Measurements from ENCODE around the gene ZSCAN20. TPM values are rescaled to one million over a fixed set of nuclear protein-coding genes. Genes with fewer than 3 reads are reported as not detected.

The ZSCAN20 gene
- total RNA-seq, 4 donors from 2014 or later, result 2.7 to 7.0 (median 4.2) TPM

DNA sequence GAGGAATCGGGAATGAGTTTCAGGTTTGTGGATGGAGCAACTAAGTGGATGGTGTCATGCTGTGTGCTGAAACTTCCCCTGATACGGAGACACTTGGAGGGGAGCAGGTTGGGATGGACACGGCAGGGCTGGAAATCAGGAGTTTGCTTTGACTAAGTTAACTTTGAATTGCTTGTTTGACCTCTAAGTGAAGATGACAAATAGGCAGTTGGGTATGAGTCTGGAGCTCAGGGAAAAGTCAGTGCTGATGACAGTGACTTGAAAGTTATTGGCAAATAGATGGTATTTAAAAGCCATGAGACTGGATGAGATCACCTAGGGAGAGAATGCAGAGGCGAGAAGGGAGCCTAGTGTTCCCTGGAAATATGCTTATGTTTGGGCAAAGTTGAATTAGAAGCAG lies 12.8 kb upstream of the ZSCAN20 start:
- intact Hi-C loops (cut with DNase I; ENCODE audit: low total_unique reads) (no loop called here), in situ Hi-C loops (cut with MboI; ENCODE audit: low sequenced_read_pairs in 4 of 4) (loop anchor here (10.0 to 25.0 kb wide), 3 partner anchors 97 to 335 kb away; no protein-coding TSS in a partner anchor)
- peaks cover 40 to 53% of the 10 kb centered on the region in 2 donors for H3K4me1 ChIP-seq
- no peaks in the 10 kb centered on the region for H3K27me3 ChIP-seq
- H3K36me3 ChIP-seq, result no peaks in the 10 kb centered on the region
- no peak for TF ChIP-seq POLR2A (IDR thresholded peaks at IDR 0.05)
- TF ChIP-seq, protein P1, sequence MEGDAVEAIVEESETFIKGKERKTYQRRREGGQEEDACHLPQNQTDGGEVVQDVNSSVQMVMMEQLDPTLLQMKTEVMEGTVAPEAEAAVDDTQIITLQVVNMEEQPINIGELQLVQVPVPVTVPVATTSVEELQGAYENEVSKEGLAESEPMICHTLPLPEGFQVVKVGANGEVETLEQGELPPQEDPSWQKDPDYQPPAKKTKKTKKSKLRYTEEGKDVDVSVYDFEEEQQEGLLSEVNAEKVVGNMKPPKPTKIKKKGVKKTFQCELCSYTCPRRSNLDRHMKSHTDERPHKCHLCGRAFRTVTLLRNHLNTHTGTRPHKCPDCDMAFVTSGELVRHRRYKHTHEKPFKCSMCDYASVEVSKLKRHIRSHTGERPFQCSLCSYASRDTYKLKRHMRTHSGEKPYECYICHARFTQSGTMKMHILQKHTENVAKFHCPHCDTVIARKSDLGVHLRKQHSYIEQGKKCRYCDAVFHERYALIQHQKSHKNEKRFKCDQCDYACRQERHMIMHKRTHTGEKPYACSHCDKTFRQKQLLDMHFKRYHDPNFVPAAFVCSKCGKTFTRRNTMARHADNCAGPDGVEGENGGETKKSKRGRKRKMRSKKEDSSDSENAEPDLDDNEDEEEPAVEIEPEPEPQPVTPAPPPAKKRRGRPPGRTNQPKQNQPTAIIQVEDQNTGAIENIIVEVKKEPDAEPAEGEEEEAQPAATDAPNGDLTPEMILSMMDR (IDR thresholded peaks at IDR 0.05 in 4 of 5, conservative IDR thresholded peaks at IDR 0.05 in 1 of 5), result no peak
- H3K4me3 ChIP-seq, result no peak overlapping the region
- ATAC-seq (peak in 1 of 2 donors; percentile 11), DNase-seq (no peak)
- peak overlapping the region; percentile 73 to 92 (median 84) for H3K27ac ChIP-seq
- H3K9me3 ChIP-seq, result no peaks in the 10 kb centered on the region

DNA sequence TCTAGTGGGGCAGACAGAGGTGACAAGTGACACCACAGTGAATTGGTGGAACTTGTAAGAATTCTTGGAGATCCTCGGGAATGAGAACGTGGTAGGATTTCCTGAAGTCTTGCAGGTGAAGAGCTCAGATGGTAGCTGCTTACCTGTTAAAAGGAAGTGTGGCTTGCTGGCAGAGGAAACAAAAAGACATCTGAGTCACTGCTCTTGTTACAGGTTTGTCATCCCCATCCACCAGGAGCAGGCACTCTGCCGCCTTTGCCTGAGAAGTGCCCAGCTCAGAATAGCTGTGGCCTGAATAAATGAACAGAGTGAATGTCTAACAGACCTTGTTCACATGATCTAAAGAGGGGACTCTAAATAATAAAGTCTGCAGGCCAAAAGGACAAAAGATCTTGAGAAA lies 12.3 kb upstream of the ZSCAN20 start:
- H3K27ac ChIP-seq, result peak overlapping the region; percentile 73 to 92 (median 84)
- peak; percentile 37 to 61 for ATAC-seq
- TF ChIP-seq POLR2A (IDR thresholded peaks at IDR 0.05), result peak in 1 of 2 donors; percentile 18
- TF ChIP-seq, protein P1 (IDR thresholded peaks at IDR 0.05 in 4 of 5, conservative IDR thresholded peaks at IDR 0.05 in 1 of 5), result no peak

DNA sequence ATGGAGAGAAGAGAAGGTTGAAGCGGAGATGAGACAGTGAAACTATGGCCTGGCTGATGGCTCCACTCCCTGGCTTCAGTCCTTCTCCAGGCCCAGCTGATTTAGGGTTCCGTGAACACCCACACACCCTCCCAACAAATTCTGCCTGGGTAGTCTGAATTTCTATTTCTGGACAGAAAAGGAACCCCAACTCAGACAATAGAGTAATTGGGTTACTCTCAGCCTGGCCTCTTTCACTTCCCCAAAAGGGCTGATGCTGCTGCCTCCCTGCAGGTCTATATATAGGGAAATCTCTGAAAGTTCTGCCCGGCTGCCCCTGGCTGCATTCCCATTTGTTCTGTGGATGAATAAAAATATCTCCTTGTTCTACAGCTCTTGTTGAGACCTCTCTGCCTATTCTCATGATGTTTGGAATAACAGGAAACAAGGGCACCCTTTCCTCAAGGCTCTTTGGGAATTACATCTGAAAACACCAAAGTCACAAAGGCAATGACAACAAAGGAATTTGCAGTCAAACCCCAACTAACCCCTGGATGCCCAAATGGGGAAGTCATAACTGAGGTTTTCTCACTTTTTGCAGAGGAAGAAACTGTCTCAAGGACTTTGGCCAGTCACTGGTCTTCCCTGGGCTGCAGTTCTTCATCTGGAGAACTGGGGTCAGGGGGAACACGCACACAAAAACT lies 11.4 kb upstream of the ZSCAN20 start:
- Histone ChIP-seq H3K4me1 (peaks cover 34 to 45% of the 10 kb centered on the region in 2 donors), H3K27me3 (no peaks in the 10 kb centered on the region), H3K4me3 (no peak overlapping the region), H3K9me3 (no peaks in the 10 kb centered on the region), H3K36me3 (no peaks in the 10 kb centered on the region), H3K27ac (peak overlapping the region; percentile 73 to 92 (median 84))
- intact Hi-C loops (cut with DNase I; ENCODE audit: low total_unique reads), result no loop called here
- TF ChIP-seq POLR2A (IDR thresholded peaks at IDR 0.05), result no peak
- TF ChIP-seq, protein P1 (IDR thresholded peaks at IDR 0.05 in 4 of 5, conservative IDR thresholded peaks at IDR 0.05 in 1 of 5), result no peak
- peak; percentile 47 to 49 for DNase-seq
- ATAC-seq, result peak in 1 of 2 donors; percentile 3
- in situ Hi-C loops (cut with MboI; ENCODE audit: low sequenced_read_pairs in 4 of 4), result loop anchor here in 3 of 4 donors (10.0 to 25.0 kb wide), 3 partner anchors 99 to 336 kb away; no protein-coding TSS in a partner anchor

More for the DNA sequence above, 12.3 kb upstream of the ZSCAN20 start:
- Histone ChIP-seq H3K9me3 (no peaks in the 10 kb centered on the region), H3K27me3 (no peaks in the 10 kb centered on the region), H3K36me3 (no peaks in the 10 kb centered on the region), H3K4me1 (peaks cover 40 to 51% of the 10 kb centered on the region in 2 donors), H3K4me3 (no peak overlapping the region)
- in situ Hi-C loops (cut with MboI; ENCODE audit: low sequenced_read_pairs in 4 of 4) (loop anchor here in 3 of 4 donors (10.0 to 25.0 kb wide), 3 partner anchors 98 to 335 kb away; no protein-coding TSS in a partner anchor), intact Hi-C loops (cut with DNase I; ENCODE audit: low total_unique reads) (no loop called here)
- peak; percentile 67 to 76 for DNase-seq

DNA sequence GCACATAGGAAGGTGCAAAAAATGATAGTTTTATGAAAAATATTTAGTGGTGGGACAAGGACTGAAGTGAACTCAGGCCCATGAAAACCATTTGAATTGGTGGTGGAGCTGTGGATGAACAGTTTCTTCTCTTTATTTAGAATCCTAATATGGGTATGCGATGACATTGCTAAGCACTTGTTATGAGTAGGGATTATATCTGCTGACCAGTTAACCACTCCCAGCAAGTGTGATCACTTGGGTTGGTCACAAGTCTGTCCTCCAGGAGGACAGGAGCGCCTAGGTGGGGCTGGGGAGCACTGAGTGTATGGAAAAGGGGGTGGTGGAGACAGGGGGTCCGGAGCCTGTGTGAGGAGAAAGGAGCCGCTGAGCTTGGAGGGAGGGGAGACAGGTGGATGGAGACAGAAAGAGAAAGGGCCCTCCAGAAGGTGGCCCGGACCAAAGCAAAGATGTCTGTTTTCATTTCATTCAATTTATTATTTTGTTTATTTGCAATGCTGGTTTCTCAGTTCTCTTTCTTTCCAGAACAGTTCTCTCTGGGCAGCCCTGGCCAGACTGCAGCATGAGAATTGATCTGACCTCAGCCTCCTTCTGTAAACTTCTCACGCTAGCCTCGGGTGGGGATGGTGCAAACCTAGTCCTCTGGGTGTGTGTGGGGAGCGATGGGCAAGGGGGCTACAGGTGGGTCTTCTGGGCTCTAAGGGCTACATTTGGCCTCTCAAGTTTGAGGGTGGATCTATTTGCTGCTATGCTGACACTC lies 9.9 kb upstream of the ZSCAN20 start:
- in situ Hi-C loops (cut with MboI; ENCODE audit: low sequenced_read_pairs in 4 of 4) (loop anchor here in 3 of 4 donors (10.0 to 25.0 kb wide), 3 partner anchors 100 to 338 kb away; no protein-coding TSS in a partner anchor), intact Hi-C loops (cut with DNase I; ENCODE audit: low total_unique reads) (no loop called here)
- Histone ChIP-seq H3K4me3 (no peak overlapping the region), H3K27me3 (no peaks in the 10 kb centered on the region), H3K36me3 (no peaks in the 10 kb centered on the region), H3K4me1 (peaks cover 28 to 43% of the 10 kb centered on the region in 2 donors), H3K27ac (no peak overlapping the region), H3K9me3 (no peaks in the 10 kb centered on the region)
- ATAC-seq (no peak), DNase-seq (no peak)
- TF ChIP-seq POLR2A (IDR thresholded peaks at IDR 0.05), result no peak
- TF ChIP-seq, protein P1 (IDR thresholded peaks at IDR 0.05 in 4 of 5, conservative IDR thresholded peaks at IDR 0.05 in 1 of 5), result no peak

Measured in gastrocnemius medialis (tissue), 4 donors.